GM12892 (cell line): ENCODE data around the gene ALPG.
"Not testable (repeated sequence)": the region's sequence is repeated elsewhere in the genome, so short reads cannot be mapped to it uniquely, and the experiment has no call there.

Experiments
- DNase-seq: peaks from one replicate; pipeline ENCODE4 v3.0.0; 2011; ENCODE audit not compliant: insufficient read length
- FAIRE-seq: peaks from 2 replicates; lab custom pipeline; 2011; peaks lifted over from hg19 to GRCh38; lab: Jason Lieb, UNC
- POLR2A ChIP-seq: IDR thresholded peaks from 2 replicates; pipeline ENCODE4 v1.6.1; 2011; ENCODE audit warnings: low read depth, low read length, control low read depth
- POLR2AphosphoS5 ChIP-seq: IDR thresholded peaks from 2 replicates; pipeline ENCODE4 v1.6.1; 2011; ENCODE audit warnings: low read depth, low read length, control low read depth
- TAF1 ChIP-seq: IDR thresholded peaks from 2 replicates; pipeline ENCODE4 v1.6.1; 2011; ENCODE audit warnings: low read depth, mild to moderate bottlenecking, control low read depth, low read length, borderline replicate concordance

The ALPG gene

GRCh38 chr2:232368311-232368731 is 38.3 kb upstream of the ALPG start:
- no peak for FAIRE-seq
- no peak for DNase-seq
- TF ChIP-seq POLR2AphosphoS5 (no peak), TAF1 (no peak), POLR2A (no peak)

GRCh38 chr2:232369126-232369951 is 37.3 kb upstream of the ALPG start:
- TF ChIP-seq POLR2AphosphoS5 (no peak), POLR2A (no peak), TAF1 (no peak)
- FAIRE-seq, result no peak
- no peak for DNase-seq

GRCh38 chr2:232370007-232370406 is 36.6 kb upstream of the ALPG start:
- not testable (repeated sequence) for FAIRE-seq, DNase-seq

- DNase-seq (no peak), FAIRE-seq (no peak)
- TF ChIP-seq POLR2A, result no peak
- TF ChIP-seq TAF1, result no peak
- TF ChIP-seq POLR2AphosphoS5, result no peak
Observed at GRCh38 chr2:232372231-232373208, 34.1 kb upstream of the ALPG start.

- no peak for TF ChIP-seq POLR2A
- no peak for TF ChIP-seq TAF1
- no peak for TF ChIP-seq POLR2AphosphoS5
- DNase-seq (no peak), FAIRE-seq (no peak)
Observed at GRCh38 chr2:232374356-232374755, 32.3 kb upstream of the ALPG start.

- DNase-seq (no peak), FAIRE-seq (no peak)
- TF ChIP-seq POLR2A, result no peak
- TF ChIP-seq TAF1, result no peak
- no peak for TF ChIP-seq POLR2AphosphoS5
Observed at GRCh38 chr2:232375164-232375563, 31.5 kb upstream of the ALPG start.

- no peak for TF ChIP-seq POLR2A
- no peak for TF ChIP-seq POLR2AphosphoS5
- TF ChIP-seq TAF1, result no peak
- DNase-seq (no peak), FAIRE-seq (no peak)
Observed at GRCh38 chr2:232376260-232376659, 30.4 kb upstream of the ALPG start.

- TF ChIP-seq POLR2AphosphoS5, result no peak
- no peak for TF ChIP-seq TAF1
- TF ChIP-seq POLR2A, result no peak
- DNase-seq (no peak), FAIRE-seq (no peak)
Observed at GRCh38 chr2:232376713-232377112, 29.9 kb upstream of the ALPG start.

GRCh38 chr2:232377319-232377718 is 29.3 kb upstream of the ALPG start:
- DNase-seq, result no peak
- TF ChIP-seq TAF1, result no peak
- TF ChIP-seq POLR2A, result no peak
- FAIRE-seq, result no peak

- FAIRE-seq (no peak), DNase-seq (no peak)
- TF ChIP-seq POLR2A (no peak), TAF1 (no peak), POLR2AphosphoS5 (no peak)
Observed at GRCh38 chr2:232377841-232378734, 28.6 kb upstream of the ALPG start.

GRCh38 chr2:232378735-232379151 is 27.9 kb upstream of the ALPG start, which contains the start of gene ALPP:
ALPP (plus strand) TSS chr2:232378751; CDS start chr2:232378803, 52 bp downstream.
- DNase-seq, FAIRE-seq: not testable (repeated sequence)

- DNase-seq, FAIRE-seq: not testable (repeated sequence)
Observed at GRCh38 chr2:232379610-232380590, 26.7 kb upstream of the ALPG start.

GRCh38 chr2:232381204-232382031 is 25.2 kb upstream of the ALPG start:
- DNase-seq, FAIRE-seq: not testable (repeated sequence)
